GM12891 (cell line): ENCODE data around the gene DESI1.
"Not testable (repeated sequence)": the region's sequence is repeated elsewhere in the genome, so short reads cannot be mapped to it uniquely, and the experiment has no call there.

ENCODE experiments used
- DNase-seq: peaks from one replicate; pipeline ENCODE4 v3.0.0; 2011; ENCODE audit warnings: low spot score; ENCODE audit not compliant: insufficient read length
- FAIRE-seq: peaks from 2 replicates; lab custom pipeline; 2011; peaks lifted over from hg19 to GRCh38; lab: Jason Lieb, UNC
- PAX5 ChIP-seq: IDR thresholded peaks from 2 replicates; pipeline ENCODE4 v1.6.1; 2011; ENCODE audit warnings: low read length, moderate library complexity, mild to moderate bottlenecking; ENCODE audit not compliant: insufficient read depth, severe bottlenecking
- POLR2A ChIP-seq: IDR thresholded peaks from 2 replicates; pipeline ENCODE4 v1.6.1; 2011; ENCODE audit warnings: low read depth, low read length, control low read depth
- POLR2AphosphoS5 ChIP-seq: IDR thresholded peaks from 2 replicates; pipeline ENCODE4 v1.6.1; 2011; ENCODE audit warnings: low read depth, low read length, control low read depth
- POU2F2 ChIP-seq: IDR thresholded peaks from 2 replicates; pipeline ENCODE4 v1.6.1; 2011; ENCODE audit warnings: low read depth, mild to moderate bottlenecking, control low read depth, low read length, moderate library complexity
- SPI1 ChIP-seq: IDR thresholded peaks from 2 replicates; pipeline ENCODE4 v1.6.1; 2011; ENCODE audit warnings: low read depth, low read length, control low read depth
- TAF1 ChIP-seq: IDR thresholded peaks from 2 replicates; pipeline ENCODE4 v1.6.1; 2011; ENCODE audit warnings: low read depth, low read length, control low read depth

Gene DESI1

GRCh38 chr22:41575533-41575932 lies 45.3 kb downstream of the DESI1 start:
- no peak for TF ChIP-seq SPI1
- no peak for TF ChIP-seq POLR2A
- no peak for TF ChIP-seq PAX5
- TF ChIP-seq POU2F2, result no peak
- no peak for TF ChIP-seq TAF1
- TF ChIP-seq POLR2AphosphoS5, result no peak

DNA sequence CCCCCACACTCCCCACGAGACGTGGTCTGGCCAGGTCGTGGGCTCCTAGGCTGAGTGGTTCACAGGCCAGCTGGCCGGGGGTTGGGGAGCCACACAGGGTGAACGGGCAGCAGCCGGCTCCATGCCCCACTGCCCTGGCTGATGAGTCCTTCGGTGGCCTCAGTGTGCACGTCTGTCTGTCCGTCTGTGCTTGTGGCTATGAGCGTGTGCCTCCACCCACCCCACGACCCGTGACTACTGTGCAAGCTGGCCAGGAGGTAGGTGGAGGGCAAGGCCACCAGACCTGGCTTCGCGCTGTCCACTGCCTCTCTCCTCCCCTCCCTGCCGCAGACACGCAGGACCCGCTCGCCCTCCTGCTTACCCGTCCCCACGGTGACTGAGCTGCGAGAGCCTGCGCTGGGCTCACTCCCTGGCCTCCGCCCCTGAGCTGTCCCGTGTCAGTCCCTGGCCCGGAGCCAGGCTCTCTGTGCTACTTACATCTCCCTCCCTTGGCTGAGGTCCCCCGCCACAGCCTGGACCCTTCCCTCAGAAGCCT lies 45.9 kb downstream of the DESI1 start:
- TF ChIP-seq PAX5, result no peak
- TF ChIP-seq POLR2AphosphoS5, result no peak
- no peak for TF ChIP-seq POLR2A
- no peak for TF ChIP-seq TAF1
- no peak for TF ChIP-seq POU2F2
- TF ChIP-seq SPI1, result no peak
- FAIRE-seq (no peak), DNase-seq (no peak)

More at GRCh38 chr22:41575533-41575932, 45.3 kb downstream of the DESI1 start:
- DNase-seq, result no peak
- no peak for FAIRE-seq

DNA sequence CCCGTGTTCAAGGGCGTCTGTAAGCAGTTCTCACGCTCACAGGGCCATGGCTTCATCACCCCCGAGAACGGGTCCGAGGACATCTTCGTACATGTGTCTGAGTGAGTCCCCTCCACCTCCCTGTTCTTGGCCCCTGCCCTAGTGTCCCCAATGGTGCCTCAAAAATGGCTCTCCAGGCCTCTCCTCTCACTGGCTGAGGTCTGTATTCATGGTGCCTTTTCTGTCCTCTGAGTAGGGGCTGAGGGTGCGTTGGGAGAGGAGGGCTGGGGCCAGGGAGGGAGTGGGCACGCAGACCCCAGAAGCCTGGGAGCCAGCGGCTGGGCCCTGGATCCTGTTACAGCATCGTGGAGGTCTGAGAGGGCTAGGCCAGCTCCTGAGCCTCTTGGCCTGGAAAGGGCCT lies 47.2 kb downstream of the DESI1 start:
- FAIRE-seq (no peak), DNase-seq (no peak)
- no peak for TF ChIP-seq POLR2A
- no peak for TF ChIP-seq TAF1
- no peak for TF ChIP-seq PAX5
- no peak for TF ChIP-seq SPI1
- TF ChIP-seq POU2F2, result no peak
- TF ChIP-seq POLR2AphosphoS5, result no peak

DNA sequence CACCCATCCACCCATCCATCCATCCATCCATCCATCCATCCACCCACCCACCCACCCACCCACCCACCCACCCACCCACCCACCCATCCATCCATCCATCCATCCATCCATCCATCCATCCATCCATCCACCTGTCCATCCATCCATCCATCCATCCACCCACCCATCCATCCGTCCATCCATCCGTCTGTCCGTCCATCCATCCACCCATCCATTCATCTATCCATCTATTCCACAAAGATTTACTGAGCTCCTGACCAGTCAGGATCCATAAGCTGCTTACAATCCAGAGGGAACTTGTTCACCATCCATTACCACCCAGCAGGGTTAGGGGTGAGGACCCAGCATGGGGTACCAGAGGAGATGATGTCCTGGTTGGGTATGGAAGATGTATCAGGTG lies 48.5 kb downstream of the DESI1 start:
- not testable (repeated sequence) for FAIRE-seq, DNase-seq

DNA sequence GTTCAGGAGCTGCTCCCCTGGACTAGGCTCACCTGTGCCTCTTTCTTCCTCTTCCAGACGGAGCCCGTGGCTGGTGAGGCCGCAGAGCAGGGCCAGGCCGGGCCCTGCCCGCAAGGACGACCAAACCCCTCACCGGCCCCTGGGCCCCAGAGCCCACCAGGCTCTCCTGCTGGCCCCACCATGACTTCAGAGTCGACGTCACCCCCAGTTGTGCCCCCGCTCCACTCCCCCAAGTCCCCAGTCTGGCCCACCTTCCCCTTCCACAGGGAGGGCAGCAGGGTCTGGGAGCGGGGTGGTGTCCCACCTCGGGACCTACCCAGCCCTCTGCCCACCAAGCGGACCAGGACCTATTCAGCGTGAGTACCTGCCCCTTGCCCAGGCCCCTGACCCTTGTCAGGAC lies 49.1 kb downstream of the DESI1 start:
- FAIRE-seq, result no peak
- DNase-seq, result no peak
- TF ChIP-seq TAF1 (no peak), POU2F2 (no peak), POLR2A (no peak), SPI1 (no peak), PAX5 (no peak), POLR2AphosphoS5 (no peak)

- no peak for DNase-seq
- FAIRE-seq, result no peak
- TF ChIP-seq TAF1 (no peak), POLR2A (no peak), SPI1 (no peak), PAX5 (no peak), POLR2AphosphoS5 (no peak), POU2F2 (no peak)
Observed at GRCh38 chr22:41570221-41570620, 50.6 kb downstream of the DESI1 start.

DNA sequence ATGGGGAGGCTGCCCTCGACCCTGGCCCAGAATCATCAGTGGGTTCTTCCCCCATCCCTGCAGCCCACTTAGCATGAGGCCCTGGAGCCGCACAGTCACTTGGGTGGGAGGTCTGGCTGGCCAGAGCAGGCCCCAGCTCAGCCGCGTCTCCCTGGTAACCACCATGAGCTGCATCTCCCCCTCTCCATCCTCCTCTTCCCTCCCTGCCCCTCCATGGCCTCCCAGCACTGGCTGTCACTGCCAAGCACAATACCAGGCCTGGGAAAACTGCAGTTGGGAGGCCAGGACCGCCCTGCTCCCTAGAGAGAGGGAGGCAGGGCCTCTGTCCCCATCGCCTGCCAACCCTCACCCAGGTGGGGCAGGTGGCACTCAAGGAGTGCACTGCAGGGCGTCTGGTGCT lies 52.0 kb downstream of the DESI1 start:
- TF ChIP-seq PAX5 (no peak), SPI1 (no peak), POLR2AphosphoS5 (no peak), TAF1 (no peak), POU2F2 (no peak), POLR2A (no peak)
- no peak for DNase-seq
- no peak for FAIRE-seq

- no peak for FAIRE-seq
- no peak for TF ChIP-seq TAF1
- TF ChIP-seq POLR2AphosphoS5, result no peak
- no peak for TF ChIP-seq SPI1
- no peak for TF ChIP-seq POLR2A
- no peak for TF ChIP-seq POU2F2
- TF ChIP-seq PAX5, result no peak
Observed at GRCh38 chr22:41567512-41567768, 53.4 kb downstream of the DESI1 start.

DNA sequence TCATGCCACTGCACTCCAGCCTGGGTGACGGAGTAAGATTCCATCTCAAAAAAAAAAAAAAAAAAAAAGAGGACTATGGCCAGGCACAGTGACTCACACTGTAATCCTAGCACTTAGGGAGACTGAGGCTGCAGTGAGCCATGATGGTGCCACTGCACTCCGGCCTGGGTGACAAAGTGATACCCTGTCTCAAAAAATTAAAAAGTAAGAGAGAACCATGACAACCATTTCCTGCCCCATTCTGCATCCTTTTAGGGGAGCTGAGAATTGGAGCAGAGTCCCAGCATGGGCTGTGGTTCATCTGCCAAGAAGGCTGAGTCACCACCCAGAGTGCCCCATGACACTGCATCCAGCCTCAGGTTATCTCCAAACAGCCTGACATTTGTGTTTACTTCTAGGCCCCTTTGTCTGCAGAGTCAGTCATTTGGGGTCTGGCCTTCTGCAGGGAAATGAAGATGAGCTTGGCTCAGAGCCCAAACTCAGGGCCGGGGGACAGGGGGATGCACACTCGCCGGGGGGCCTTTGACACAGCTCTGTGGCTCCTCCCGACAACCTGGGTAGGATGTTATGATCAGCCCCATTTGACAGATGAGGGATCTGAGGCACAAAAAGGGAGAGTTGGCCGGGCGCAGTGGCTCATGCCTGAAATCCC lies 55.3 kb downstream of the DESI1 start:
- DNase-seq (no peak), FAIRE-seq (no peak)
- TF ChIP-seq TAF1 (no peak), SPI1 (no peak)

More at GRCh38 chr22:41567512-41567768, 53.4 kb downstream of the DESI1 start:
- no peak for DNase-seq

- DNase-seq, result no peak
- no peak for FAIRE-seq
- no peak for TF ChIP-seq TAF1
- no peak for TF ChIP-seq PAX5
- TF ChIP-seq SPI1, result no peak
- TF ChIP-seq POLR2AphosphoS5, result no peak
- no peak for TF ChIP-seq POLR2A
- no peak for TF ChIP-seq POU2F2
Observed at GRCh38 chr22:41564563-41564962, 56.3 kb downstream of the DESI1 start.
